ENCODE results near the gene REC8. TPM values are rescaled to one million over a fixed set of nuclear protein-coding genes. Genes with fewer than 3 reads are reported as not detected.

Gene REC8
- polyA plus RNA-seq, 2 donors: 3.9 to 10.0 TPM

DNA sequence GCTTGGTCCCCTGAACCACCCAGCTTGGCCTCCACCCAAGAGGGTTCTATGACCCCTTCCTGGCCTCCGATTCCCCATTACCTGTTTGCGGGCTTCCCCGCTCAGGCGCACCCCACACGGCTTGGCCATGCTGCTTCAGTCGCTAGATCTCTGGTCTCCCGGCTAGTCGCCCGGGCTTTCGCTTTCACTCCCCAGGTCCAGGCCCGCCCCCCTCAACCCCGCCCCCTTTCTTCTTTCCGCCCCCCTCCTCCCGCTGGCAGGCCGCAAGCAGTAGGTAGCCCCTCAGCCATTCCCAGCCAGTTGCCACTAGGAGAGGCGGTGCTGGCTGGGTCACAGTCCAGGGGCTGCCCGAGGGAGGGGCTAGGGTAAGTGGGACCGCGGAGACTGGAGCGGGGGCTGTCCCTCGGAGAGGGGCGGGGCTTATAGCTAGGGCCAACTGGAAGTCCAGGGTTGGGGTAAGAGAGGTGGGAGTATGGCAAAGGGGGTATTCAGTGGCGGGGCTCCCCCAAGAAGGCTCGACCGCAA is 25.4 kb upstream of the REC8 start, which contains the start of gene PSME2:
TSS of gene PSME2 (minus strand) at position 158 of the 525 bp plus-strand sequence. CDS start at position 129, 29 bp downstream.
- H3K4me1 ChIP-seq (ENCODE audit: control insufficient read depth in 2 of 2, insufficient read depth in 2 of 2, low read length in 1 of 2): peaks cover 0 to 14% of the 10 kb centered on the region in 2 donors
- 0 to 1% methylated on average over 25 of the region's 25 CpGs for WGBS, 2 donors

DNA sequence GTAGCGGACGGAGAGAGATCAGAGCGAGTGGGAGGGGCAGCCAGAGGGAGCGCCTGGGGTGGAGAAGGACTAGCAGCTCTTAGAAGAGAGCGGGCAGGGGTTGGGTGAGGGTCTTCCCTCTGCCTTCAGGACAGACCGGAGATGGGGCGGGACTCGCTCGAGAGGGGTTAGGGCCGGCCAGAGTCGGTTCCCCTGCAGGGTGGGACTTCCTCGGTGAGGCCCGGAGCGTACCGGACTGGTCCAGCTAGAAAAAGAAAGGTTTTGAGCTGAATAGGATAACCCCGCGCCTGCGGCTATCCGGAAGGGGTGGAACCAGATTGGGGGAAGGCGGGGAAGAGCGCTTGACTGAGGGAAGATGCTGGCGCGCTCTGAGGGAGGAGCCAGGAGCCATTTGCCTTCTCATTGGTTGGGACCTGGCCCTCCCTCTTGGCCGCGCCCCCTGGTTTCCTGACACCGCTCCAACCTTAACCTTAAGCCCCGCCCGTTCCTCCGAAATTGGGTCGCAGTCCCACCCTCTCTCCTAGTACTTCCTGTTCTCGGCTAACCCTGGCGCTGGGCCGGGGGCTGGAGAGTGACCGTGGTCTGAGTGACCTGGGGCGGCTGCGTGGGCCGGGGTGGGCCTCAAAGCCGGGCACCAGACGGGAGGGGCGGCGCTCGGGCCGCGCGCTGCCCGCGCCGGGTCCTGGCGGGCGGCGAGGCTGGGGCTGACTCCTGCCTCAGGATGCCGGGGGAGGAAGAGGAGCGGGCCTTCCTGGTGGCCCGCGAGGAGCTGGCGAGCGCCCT is 24.7 kb upstream of the REC8 start, which contains the start of gene RNF31:
TSS of gene RNF31 (plus strand) at position 521 of the 783 bp plus-strand sequence. CDS start at position 722, 201 bp downstream.
- Histone ChIP-seq H3K9me3 (ENCODE audit: control insufficient read depth in 2 of 2, insufficient read depth in 1 of 2, low read depth in 1 of 2, low read length in 1 of 2) (no peaks in the 10 kb centered on the region), H3K4me3 (ENCODE audit: low read depth in 1 of 2, low read length in 2 of 2) (peak within 1 kb of the TSS; percentile 87 to 93), H3K36me3 (ENCODE audit: control insufficient read depth in 2 of 2, insufficient read depth in 2 of 2, low read length in 1 of 2) (peaks cover 4 to 29% of the 10 kb centered on the region in 2 donors), H3K27ac (ENCODE audit: low read depth in 2 of 2, low read length in 1 of 2) (peak within 1 kb of the TSS; percentile 92 to 97), H3K27me3 (ENCODE audit: control insufficient read depth in 1 of 2, insufficient read depth in 2 of 2, low read length in 2 of 2) (no peaks in the 10 kb centered on the region), H3K4me1 (ENCODE audit: control insufficient read depth in 2 of 2, insufficient read depth in 2 of 2, low read length in 1 of 2) (peaks cover 0 to 14% of the 10 kb centered on the region in 2 donors)
- WGBS, 2 donors: 0 to 1% methylated on average over 57 of the region's 57 CpGs

More for the DNA sequence above, 25.4 kb upstream of the REC8 start, which contains the start of gene PSME2:
- Histone ChIP-seq H3K4me3 (ENCODE audit: low read depth in 1 of 2, low read length in 2 of 2) (peak within 1 kb of the TSS; percentile 87 to 93), H3K27me3 (ENCODE audit: control insufficient read depth in 1 of 2, insufficient read depth in 2 of 2, low read length in 2 of 2) (no peaks in the 10 kb centered on the region), H3K9me3 (ENCODE audit: control insufficient read depth in 2 of 2, insufficient read depth in 1 of 2, low read depth in 1 of 2, low read length in 1 of 2) (no peaks in the 10 kb centered on the region), H3K36me3 (ENCODE audit: control insufficient read depth in 2 of 2, insufficient read depth in 2 of 2, low read length in 1 of 2) (peaks cover 3 to 24% of the 10 kb centered on the region in 2 donors), H3K27ac (ENCODE audit: low read depth in 2 of 2, low read length in 1 of 2) (peak within 1 kb of the TSS; percentile 92 to 97)

DNA sequence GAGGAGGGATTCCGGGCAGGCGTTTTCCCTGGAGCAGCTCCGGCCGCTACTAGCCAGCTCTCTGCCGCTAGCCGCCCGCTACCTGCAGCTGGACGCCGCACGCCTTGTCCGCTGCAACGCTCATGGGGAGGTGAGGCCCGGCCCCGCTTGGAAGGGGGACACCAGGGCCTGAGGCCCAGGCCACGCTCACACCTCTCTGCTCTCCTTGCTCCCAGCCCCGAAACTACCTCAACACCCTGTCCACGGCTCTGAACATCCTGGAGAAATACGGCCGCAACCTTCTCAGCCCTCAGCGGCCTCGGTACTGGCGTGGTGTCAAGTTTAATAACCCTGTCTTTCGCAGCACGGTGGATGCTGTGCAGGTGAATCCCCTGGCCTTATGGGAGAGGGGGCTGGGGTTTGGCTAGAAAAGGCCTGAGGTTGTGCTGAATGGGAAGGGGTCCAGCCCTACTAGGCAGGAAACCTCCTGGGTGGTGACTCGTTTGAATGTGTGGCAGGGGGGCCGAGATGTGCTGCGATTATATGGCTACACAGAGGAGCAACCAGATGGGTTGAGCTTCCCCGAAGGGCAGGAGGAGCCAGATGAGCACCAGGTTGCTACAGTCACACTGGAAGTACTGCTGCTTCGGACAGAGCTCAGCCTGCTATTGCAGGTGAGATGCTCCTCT is 24.0 kb upstream of the REC8 start:
- Histone ChIP-seq H3K4me1 (ENCODE audit: control insufficient read depth in 2 of 2, insufficient read depth in 2 of 2, low read length in 1 of 2) (peaks cover 0 to 14% of the 10 kb centered on the region in 2 donors), H3K36me3 (ENCODE audit: control insufficient read depth in 2 of 2, insufficient read depth in 2 of 2, low read length in 1 of 2) (peaks cover 4 to 29% of the 10 kb centered on the region in 2 donors), H3K27ac (ENCODE audit: low read depth in 2 of 2, low read length in 1 of 2) (peak overlapping the region; percentile 91 to 97), H3K4me3 (ENCODE audit: low read depth in 1 of 2, low read length in 2 of 2) (peak overlapping the region; percentile 87 to 93), H3K27me3 (ENCODE audit: control insufficient read depth in 1 of 2, insufficient read depth in 2 of 2, low read length in 2 of 2) (no peaks in the 10 kb centered on the region), H3K9me3 (ENCODE audit: control insufficient read depth in 2 of 2, insufficient read depth in 1 of 2, low read depth in 1 of 2, low read length in 1 of 2) (no peaks in the 10 kb centered on the region)
- WGBS, 2 donors: 4 to 5% methylated on average over 29 of the region's 29 CpGs

DNA sequence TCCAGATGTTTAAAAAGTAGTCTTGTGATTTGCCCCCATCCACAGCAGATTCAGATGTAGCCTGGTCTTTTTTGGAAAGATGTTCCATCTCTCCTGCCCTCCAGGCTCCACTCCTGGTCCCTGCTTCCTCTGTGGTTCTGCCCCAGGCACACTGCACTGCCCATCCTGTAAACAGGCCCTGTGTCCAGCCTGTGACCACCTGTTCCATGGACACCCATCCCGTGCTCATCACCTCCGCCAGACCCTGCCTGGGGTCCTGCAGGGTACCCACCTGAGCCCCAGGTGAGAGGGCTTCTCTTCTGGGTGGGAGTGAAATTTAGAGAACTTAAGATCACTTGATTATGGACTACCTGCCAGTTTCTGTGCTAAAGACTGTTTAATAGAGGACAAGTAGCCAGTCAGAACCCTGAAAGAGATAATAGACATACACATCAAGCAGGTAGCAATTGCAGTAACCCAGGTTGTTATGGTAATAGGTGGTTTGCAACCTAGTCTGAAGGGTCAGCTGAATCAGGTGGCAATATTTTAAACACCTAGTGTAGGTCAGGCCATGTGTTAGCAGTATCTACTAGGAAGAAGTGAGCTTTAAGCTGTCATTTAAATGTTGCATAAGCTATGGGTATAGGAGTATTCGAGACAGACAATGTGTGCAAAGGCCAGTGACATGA is 22.4 kb upstream of the REC8 start:
- H3K4me3 ChIP-seq (ENCODE audit: low read depth in 1 of 2, low read length in 2 of 2): no peak overlapping the region
- peaks cover 0 to 14% of the 10 kb centered on the region in 2 donors for H3K4me1 ChIP-seq (ENCODE audit: control insufficient read depth in 2 of 2, insufficient read depth in 2 of 2, low read length in 1 of 2)
- 95 to 97% methylated on average over 3 of the region's 3 CpGs for WGBS, 2 donors
- no peaks in the 10 kb centered on the region for H3K27me3 ChIP-seq (ENCODE audit: control insufficient read depth in 1 of 2, insufficient read depth in 2 of 2, low read length in 2 of 2)
- no peak overlapping the region for H3K27ac ChIP-seq (ENCODE audit: low read depth in 2 of 2, low read length in 1 of 2)
- H3K9me3 ChIP-seq (ENCODE audit: control insufficient read depth in 2 of 2, insufficient read depth in 1 of 2, low read depth in 1 of 2, low read length in 1 of 2): no peaks in the 10 kb centered on the region
- peaks cover 4 to 24% of the 10 kb centered on the region in 2 donors for H3K36me3 ChIP-seq (ENCODE audit: control insufficient read depth in 2 of 2, insufficient read depth in 2 of 2, low read length in 1 of 2)

- Histone ChIP-seq H3K9me3 (ENCODE audit: control insufficient read depth in 2 of 2, insufficient read depth in 1 of 2, low read depth in 1 of 2, low read length in 1 of 2) (no peaks in the 10 kb centered on the region), H3K27me3 (ENCODE audit: control insufficient read depth in 1 of 2, insufficient read depth in 2 of 2, low read length in 2 of 2) (no peaks in the 10 kb centered on the region), H3K36me3 (ENCODE audit: control insufficient read depth in 2 of 2, insufficient read depth in 2 of 2, low read length in 1 of 2) (peaks cover 5 to 26% of the 10 kb centered on the region in 2 donors), H3K27ac (ENCODE audit: low read depth in 2 of 2, low read length in 1 of 2) (no peak overlapping the region), H3K4me3 (ENCODE audit: low read depth in 1 of 2, low read length in 2 of 2) (no peak overlapping the region), H3K4me1 (ENCODE audit: control insufficient read depth in 2 of 2, insufficient read depth in 2 of 2, low read length in 1 of 2) (peaks cover 0 to 14% of the 10 kb centered on the region in 2 donors)
- 87 to 92% methylated on average over 9 of the region's 9 CpGs for WGBS, 2 donors
Measured at GRCh38 chr14:24150061-24150460, 21.8 kb upstream of the REC8 start.

DNA sequence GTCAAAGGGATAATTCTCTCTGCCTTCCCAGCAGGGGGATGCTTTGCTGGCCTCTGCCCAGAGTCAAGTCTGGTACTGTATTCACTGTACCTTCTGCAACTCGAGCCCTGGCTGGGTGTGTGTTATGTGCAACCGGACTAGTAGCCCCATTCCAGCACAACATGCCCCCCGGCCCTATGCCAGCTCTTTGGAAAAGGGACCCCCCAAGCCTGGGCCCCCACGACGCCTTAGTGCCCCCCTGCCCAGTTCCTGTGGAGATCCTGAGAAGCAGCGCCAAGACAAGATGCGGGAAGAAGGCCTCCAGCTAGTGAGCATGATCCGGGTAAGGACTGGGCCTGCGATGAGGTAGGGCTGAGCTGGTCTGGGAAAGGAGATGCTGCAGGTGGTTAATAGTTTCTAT is 21.3 kb upstream of the REC8 start:
- Histone ChIP-seq H3K4me1 (ENCODE audit: control insufficient read depth in 2 of 2, insufficient read depth in 2 of 2, low read length in 1 of 2) (peaks cover 0 to 10% of the 10 kb centered on the region in 2 donors), H3K9me3 (ENCODE audit: control insufficient read depth in 2 of 2, insufficient read depth in 1 of 2, low read depth in 1 of 2, low read length in 1 of 2) (no peaks in the 10 kb centered on the region), H3K36me3 (ENCODE audit: control insufficient read depth in 2 of 2, insufficient read depth in 2 of 2, low read length in 1 of 2) (peaks cover 10 to 31% of the 10 kb centered on the region in 2 donors), H3K4me3 (ENCODE audit: low read depth in 1 of 2, low read length in 2 of 2) (no peak overlapping the region), H3K27ac (ENCODE audit: low read depth in 2 of 2, low read length in 1 of 2) (no peak overlapping the region), H3K27me3 (ENCODE audit: control insufficient read depth in 1 of 2, insufficient read depth in 2 of 2, low read length in 2 of 2) (no peaks in the 10 kb centered on the region)
- WGBS, 2 donors: 91 to 92% methylated on average over 9 of the region's 9 CpGs

GRCh38 chr14:24150993-24151392 is 20.9 kb upstream of the REC8 start:
- H3K27ac ChIP-seq (ENCODE audit: low read depth in 2 of 2, low read length in 1 of 2): no peak overlapping the region
- H3K4me1 ChIP-seq (ENCODE audit: control insufficient read depth in 2 of 2, insufficient read depth in 2 of 2, low read length in 1 of 2): peaks cover 0 to 8% of the 10 kb centered on the region in 2 donors
- no peak overlapping the region for H3K4me3 ChIP-seq (ENCODE audit: low read depth in 1 of 2, low read length in 2 of 2)
- no peaks in the 10 kb centered on the region for H3K9me3 ChIP-seq (ENCODE audit: control insufficient read depth in 2 of 2, insufficient read depth in 1 of 2, low read depth in 1 of 2, low read length in 1 of 2)
- WGBS, 2 donors: 86 to 89% methylated on average over 9 of the region's 9 CpGs
- no peaks in the 10 kb centered on the region for H3K27me3 ChIP-seq (ENCODE audit: control insufficient read depth in 1 of 2, insufficient read depth in 2 of 2, low read length in 2 of 2)
- peaks cover 12 to 34% of the 10 kb centered on the region in 2 donors for H3K36me3 ChIP-seq (ENCODE audit: control insufficient read depth in 2 of 2, insufficient read depth in 2 of 2, low read length in 1 of 2)

- Histone ChIP-seq H3K36me3 (ENCODE audit: control insufficient read depth in 2 of 2, insufficient read depth in 2 of 2, low read length in 1 of 2) (peaks cover 12 to 34% of the 10 kb centered on the region in 2 donors), H3K27ac (ENCODE audit: low read depth in 2 of 2, low read length in 1 of 2) (no peak overlapping the region), H3K4me1 (ENCODE audit: control insufficient read depth in 2 of 2, insufficient read depth in 2 of 2, low read length in 1 of 2) (peaks cover 0 to 8% of the 10 kb centered on the region in 2 donors), H3K27me3 (ENCODE audit: control insufficient read depth in 1 of 2, insufficient read depth in 2 of 2, low read length in 2 of 2) (no peaks in the 10 kb centered on the region), H3K9me3 (ENCODE audit: control insufficient read depth in 2 of 2, insufficient read depth in 1 of 2, low read depth in 1 of 2, low read length in 1 of 2) (no peaks in the 10 kb centered on the region), H3K4me3 (ENCODE audit: low read depth in 1 of 2, low read length in 2 of 2) (no peak overlapping the region)
- WGBS, 2 donors: 95% methylated on average over 16 of the region's 16 CpGs
Measured at GRCh38 chr14:24151404-24152080, 20.3 kb upstream of the REC8 start.

Data from esophagus (tissue), 2 donors.